Body of pancreas (tissue), 4 donors: ENCODE data around the gene RICTOR. TPM values are rescaled to one million over a fixed set of nuclear protein-coding genes. Genes with fewer than 3 reads are reported as not detected.

Source experiments
- ATAC-seq: fragments of 150-250 bp; one replicate; pipeline ENCODE4 v1.9.1; 2016
- DNase-seq, 4 donors: peaks; one replicate each; pipeline ENCODE4 v3.0.0-alpha.2; 2019
- H3K27ac ChIP-seq, 4 donors: fragments of 200-600 bp; sonication (generic); 1 replicate in 3 of 4; 2 replicates in 1 of 4; pipeline versions ENCODE4 v1.5.1 to v1.6.1; 2016 to 2019; ENCODE audit warnings: mild to moderate bottlenecking in 1 of 4, mixed read lengths in 1 of 4, moderate library complexity in 1 of 4
- H3K27me3 ChIP-seq, 2 donors: fragments of 200-600 bp; sonication (generic); one replicate each; pipeline ENCODE4 v1.6.0; 2016; ENCODE audit warnings: mild to moderate bottlenecking in 1 of 2
- H3K36me3 ChIP-seq, 2 donors: fragments of 200-600 bp; sonication (generic); replicated peaks in 1 of 2; 2 replicates each; pipeline ENCODE4 v1.5.1; 2016; ENCODE audit warnings: low read depth in 2 of 2; ENCODE audit not compliant: insufficient read depth in 1 of 2
- H3K4me1 ChIP-seq: fragments of 200-600 bp; sonication (generic); one replicate; pipeline ENCODE4 v1.6.0; 2016
- H3K4me3 ChIP-seq, 2 donors: fragments of 200-600 bp; sonication (generic); 1 replicate in 1 of 2; 2 replicates in 1 of 2; pipeline ENCODE4 v1.5.1; 2016 to 2019
- H3K9me3 ChIP-seq, 3 donors: fragments of 200-600 bp; sonication (generic); 1 replicate in 2 of 3; 2 replicates in 1 of 3; pipeline ENCODE4 v1.5.1; 2016
- CTCF ChIP-seq, 7 experiments: fragments of 450-650 bp in 4 of 7; fragments of 200-600 bp in 3 of 7; sonication (generic) in 3 of 7; IDR thresholded peaks; one replicate each; pipeline ENCODE4 v1.5.1; 2016 to 2019; ENCODE audit warnings: antibody characterized with exemption in 7 of 7
- POLR2A ChIP-seq, 3 donors: fragments of 450-650 bp; IDR thresholded peaks; one replicate each; pipeline ENCODE4 v1.6.1; 2016; ENCODE audit warnings: antibody characterized with exemption in 3 of 3, mild to moderate bottlenecking in 2 of 3
- WGBS, 2 donors: methylation state at CpG; one replicate each; pipeline ENCODE4 v1.1.5; 2017; 5-methylcytosine and 5-hydroxymethylcytosine counted together
- intact Hi-C: fragments of 100-400 bp; cut with DNase I; formaldehyde crosslinking; loops from one replicate; pipeline ENCODE4 v1.15.1; 2023
- total RNA-seq, 2 donors: library from RNA; depleted of rRNA; stranded (reverse); fragments of >200 nt; gene quantifications; one replicate each; pipeline ENCODE4 v1.1.0, GENCODE V29; 2016

RICTOR gene
- total RNA-seq, 2 donors from 2014 or later, result 20.8 to 27.5 TPM

- Histone ChIP-seq H3K4me1 (no peaks in the 10 kb centered on the region), H3K27me3 (no peaks in the 10 kb centered on the region), H3K4me3 (no peak overlapping the region), H3K27ac (no peak overlapping the region), H3K9me3 (no peaks in the 10 kb centered on the region), H3K36me3 (no peaks in the 10 kb centered on the region)
- no peak for ATAC-seq
- 62 to 63% methylated on average over 3 of the region's 3 CpGs for whole genome bisulfite sequencing, 2 donors
- TF ChIP-seq CTCF (IDR thresholded peaks at IDR 0.05) (no peak), POLR2A (IDR thresholded peaks at IDR 0.05) (no peak)
- intact Hi-C loops, result no loop called here
- no peak for DNase-seq
These were observed 45.3 kb upstream of the RICTOR start for GRCh38 chr5:39119404-39120051.

GRCh38 chr5:39118638-39119037 lies 44.4 kb upstream of the RICTOR start:
- Histone ChIP-seq H3K4me3 (no peak overlapping the region), H3K9me3 (no peaks in the 10 kb centered on the region), H3K36me3 (no peaks in the 10 kb centered on the region), H3K4me1 (no peaks in the 10 kb centered on the region), H3K27me3 (no peaks in the 10 kb centered on the region), H3K27ac (no peak overlapping the region)
- 39 to 46% methylated on average over 2 of the region's 2 CpGs for WGBS, 2 donors
- ATAC-seq (no peak), DNase-seq (no peak)
- TF ChIP-seq CTCF (IDR thresholded peaks at IDR 0.05) (no peak), POLR2A (IDR thresholded peaks at IDR 0.05) (no peak)
- intact Hi-C loops, result no loop called here

GRCh38 chr5:39117401-39117800 lies 43.2 kb upstream of the RICTOR start:
- TF ChIP-seq POLR2A (IDR thresholded peaks at IDR 0.05), result no peak
- TF ChIP-seq CTCF (IDR thresholded peaks at IDR 0.05), result no peak
- H3K4me3 ChIP-seq, result no peak overlapping the region
- 62 to 74% methylated on average over 2 of the region's 2 CpGs for WGBS, 2 donors
- no peaks in the 10 kb centered on the region for H3K4me1 ChIP-seq
- ATAC-seq, result no peak
- H3K36me3 ChIP-seq, result no peaks in the 10 kb centered on the region
- no peak overlapping the region for H3K27ac ChIP-seq
- no peak for DNase-seq
- H3K9me3 ChIP-seq, result no peaks in the 10 kb centered on the region
- intact Hi-C loops, result no loop called here
- no peaks in the 10 kb centered on the region for H3K27me3 ChIP-seq

GRCh38 chr5:39116344-39117170 lies 42.4 kb upstream of the RICTOR start:
- Histone ChIP-seq H3K27me3 (no peaks in the 10 kb centered on the region), H3K9me3 (no peaks in the 10 kb centered on the region), H3K4me3 (no peak overlapping the region), H3K4me1 (no peaks in the 10 kb centered on the region), H3K36me3 (no peaks in the 10 kb centered on the region), H3K27ac (no peak overlapping the region)
- WGBS, 2 donors, result 76 to 79% methylated on average over 3 of the region's 3 CpGs
- intact Hi-C loops, result no loop called here
- TF ChIP-seq CTCF (IDR thresholded peaks at IDR 0.05) (no peak), POLR2A (IDR thresholded peaks at IDR 0.05) (no peak)
- DNase-seq (no peak), ATAC-seq (no peak)
